SKM-1 treated with dmso at 0.1 percent for 144 hours (cell line): ENCODE measurements around the gene ZNF710.
"Not testable (repeated sequence)": the region's sequence is repeated elsewhere in the genome, so short reads cannot be mapped to it uniquely, and the experiment has no call there.

Source experiments
- DNase-seq: peaks from one replicate; lab custom pipeline; 2025; ENCODE audit not compliant: unreplicated experiment; lab: John Stamatoyannopoulos, UW

Gene ZNF710

GRCh38 chr15:90058308-90058707 is 57.2 kb downstream of the ZNF710 start:
- DNase-seq: peak; percentile 41

GRCh38 chr15:90058775-90059174 is 57.7 kb downstream of the ZNF710 start:
- DNase-seq: no peak

GRCh38 chr15:90059208-90059985 is 58.3 kb downstream of the ZNF710 start:
- DNase-seq: peak; percentile 99

- no peak for DNase-seq
Measured at GRCh38 chr15:90060797-90061196, 59.7 kb downstream of the ZNF710 start.

- no peak for DNase-seq
Measured at GRCh38 chr15:90062023-90062442, 60.9 kb downstream of the ZNF710 start.

GRCh38 chr15:90062462-90062932 is 61.4 kb downstream of the ZNF710 start:
- no peak for DNase-seq

- no peak for DNase-seq
Measured at GRCh38 chr15:90062973-90063769, 62.0 kb downstream of the ZNF710 start.

GRCh38 chr15:90063770-90064247 is 62.7 kb downstream of the ZNF710 start:
- peak; percentile 81 for DNase-seq

- peak; percentile 19 for DNase-seq
Measured at GRCh38 chr15:90064911-90065681, 64.0 kb downstream of the ZNF710 start.

- DNase-seq: no peak
Measured at GRCh38 chr15:90065682-90066049, 64.5 kb downstream of the ZNF710 start.

- no peak for DNase-seq
Measured at GRCh38 chr15:90067181-90067952, 66.2 kb downstream of the ZNF710 start.

- DNase-seq: no peak
Measured at GRCh38 chr15:90067953-90068606, 67.0 kb downstream of the ZNF710 start.

GRCh38 chr15:90070623-90071022 is 69.5 kb downstream of the ZNF710 start:
- not testable (repeated sequence) for DNase-seq

- peak; percentile 65 for DNase-seq
Measured at GRCh38 chr15:90071220-90071807, 70.2 kb downstream of the ZNF710 start.

GRCh38 chr15:90072978-90073640 is 72.0 kb downstream of the ZNF710 start:
- DNase-seq: no peak

GRCh38 chr15:90074023-90074422 is 72.9 kb downstream of the ZNF710 start:
- DNase-seq: no peak

GRCh38 chr15:90074916-90075315 is 73.8 kb downstream of the ZNF710 start:
- DNase-seq: no peak

- no peak for DNase-seq
Measured at GRCh38 chr15:90075420-90076289, 74.5 kb downstream of the ZNF710 start.
